ENCODE measurements around the gene COL6A1. TPM values are rescaled to one million over a fixed set of nuclear protein-coding genes. Genes with fewer than 3 reads are reported as not detected.

COL6A1 gene
- total and polyA plus RNA-seq, 2 donors (not counting 3 experiments of a cell fraction or from before 2014, with no cell fraction given): 30.1 to 42.4 TPM

GRCh38 chr21:45966791-45967394 lies 14.7 kb upstream of the COL6A1 start:
- Histone ChIP-seq H4K20me1 (replicated peaks; ENCODE audit: control insufficient read depth, extremely low read depth, insufficient read depth, low read length) (no peaks in the 10 kb centered on the region), H3K9ac (replicated peaks; ENCODE audit: extremely low read depth, insufficient read depth, low read length) (no peak overlapping the region), H3K79me2 (ENCODE audit: control insufficient read depth, insufficient read depth, low read length) (no peaks in the 10 kb centered on the region), H3K4me3 (replicated peaks in 1 of 3; ENCODE audit: insufficient read depth in 1 of 3, low read depth in 1 of 3, low read length in 3 of 3) (no peak overlapping the region), H3K27me3 (ENCODE audit: control insufficient read depth in 2 of 2, insufficient read depth in 2 of 2, low read length in 2 of 2) (peaks cover 2% of the 10 kb centered on the region in 2 experiments), H3K9me3 (replicated peaks; ENCODE audit: control insufficient read depth, insufficient read depth, low read length) (no peaks in the 10 kb centered on the region), H3K4me2 (ENCODE audit: insufficient read depth, low read length) (no peak overlapping the region), H2AFZ (ENCODE audit: low read depth, low read length) (no peak overlapping the region), H3K9me1 (replicated peaks; ENCODE audit: control insufficient read depth, extremely low read depth, insufficient read depth, low read length) (no peaks in the 10 kb centered on the region), H3K36me3 (ENCODE audit: control insufficient read depth in 2 of 2, extremely low read depth in 1 of 2, insufficient read depth in 2 of 2, low read length in 2 of 2) (no peaks in the 10 kb centered on the region), H3K27ac (ENCODE audit: insufficient read depth, low read depth, low read length) (no peak overlapping the region), H3K4me1 (ENCODE audit: control insufficient read depth, extremely low read depth, insufficient read depth, low read length) (no peaks in the 10 kb centered on the region)
- intact Hi-C loops (cut with micrococcal nuclease) (no loop called here), dilution Hi-C loops (cut with MboI; ENCODE audit: extremely low pct_ligation_motif_present, low sequenced_read_pairs) (no loop called here)
- DNase-seq (ENCODE audit: low read depth, low spot score) (no peak), FAIRE-seq (no peak)
- CTCF ChIA-PET: interaction anchor here (1.1 kb wide), 1 partner anchor 177 kb away, joined by 3 read pairs; no protein-coding TSS in a partner anchor
- TF ChIP-seq GATA2 (IDR thresholded peaks at IDR 0.05; ENCODE audit: insufficient read depth, insufficient read length, low read depth, low read length) (no peak), JUN (IDR thresholded peaks at IDR 0.05; ENCODE audit: borderline replicate concordance, insufficient read depth, insufficient read length, low read depth) (no peak), MAX (IDR thresholded peaks at IDR 0.05; ENCODE audit: insufficient read depth, insufficient read length) (no peak), FOS (IDR thresholded peaks at IDR 0.05; ENCODE audit: borderline replicate concordance, insufficient read depth, low read length) (no peak), CTCF (IDR thresholded peaks at IDR 0.05; ENCODE audit: extremely low read depth in 1 of 2, insufficient read depth in 1 of 2, low read depth in 1 of 2, low read length in 2 of 2) (no peak), POLR2AphosphoS5 (IDR thresholded peaks at IDR 0.05; ENCODE audit: insufficient read depth, low read depth, low read length) (no peak), POLR2A (IDR thresholded peaks at IDR 0.05; ENCODE audit: low read depth, low read length) (no peak), MYC (IDR thresholded peaks at IDR 0.05; ENCODE audit: low read depth, low read length) (no peak), EZH2 (IDR thresholded peaks at IDR 0.05; ENCODE audit: borderline replicate concordance, low read depth, low read length, severe bottlenecking) (no peak)
- no TSS peak for BruUV-seq (replicated peaks)
- POLR2A ChIA-PET: no interaction called here

Data from endothelial cell of umbilical vein (primary cell).